ENCODE measurements around the gene CRLF1. TPM values are rescaled to one million over a fixed set of nuclear protein-coding genes. Genes with fewer than 3 reads are reported as not detected.

Gene CRLF1
- total RNA-seq, 1 experiment from 2014 or later = 16.2 TPM

GRCh38 chr19:18597809-18598660 is 8.6 kb downstream of the CRLF1 start:
- Histone ChIP-seq H2AFZ (ENCODE audit: low read length) (no peak overlapping the region), H4K91ac (ENCODE audit: insufficient read length, low read depth, low read length) (no peak overlapping the region), H3K4ac (ENCODE audit: low read depth, low read length) (no peak overlapping the region), H3K23ac (ENCODE audit: insufficient read length, low read depth, low read length) (no peak overlapping the region), H3K79me2 (ENCODE audit: insufficient read depth, low read length) (no peaks in the 10 kb centered on the region), H2BK12ac (ENCODE audit: insufficient read length, low read depth, low read length) (no peak overlapping the region), H3K18ac (ENCODE audit: insufficient read length, low read depth, low read length) (no peak overlapping the region), H2BK5ac (ENCODE audit: insufficient read length, low read length) (no peak overlapping the region), H2BK15ac (ENCODE audit: low read depth, low read length) (no peak overlapping the region), H3K14ac (ENCODE audit: insufficient read depth, low read length) (no peak overlapping the region), H4K5ac (ENCODE audit: insufficient read length, low read depth, low read length) (no peak overlapping the region), H3K79me1 (ENCODE audit: insufficient read depth, low read depth, low read length, poor library complexity, severe bottlenecking) (no peaks in the 10 kb centered on the region), H2BK20ac (ENCODE audit: low read depth, low read length, poor library complexity, severe bottlenecking) (no peak overlapping the region), H2AK5ac (ENCODE audit: insufficient read length, low read length) (no peak overlapping the region), H3K9me3 (ENCODE audit: control insufficient read depth, low read depth, low read length) (no peaks in the 10 kb centered on the region), H3K27ac (ENCODE audit: insufficient read length, low read depth, low read length) (no peak overlapping the region), H3K9ac (ENCODE audit: extremely low read depth, insufficient read length, low read length) (no peak overlapping the region), H4K20me1 (ENCODE audit: control insufficient read depth, insufficient read depth, insufficient read length) (no peaks in the 10 kb centered on the region), H3K4me1 (ENCODE audit: insufficient read depth, low read length) (peaks cover 4% of the 10 kb centered on the region; the same call in 1 of the 2 replicates), H3K23me2 (ENCODE audit: insufficient read length, low read depth, low read length, poor library complexity, severe bottlenecking) (peaks cover 13% of the 10 kb centered on the region), H3K4me2 (ENCODE audit: insufficient read depth, insufficient read length, low read length) (no peak overlapping the region), H3K27me3 (ENCODE audit: insufficient read depth, low read length) (peaks cover 3% of the 10 kb centered on the region; the same call in 1 of the 2 replicates), H3T11ph (ENCODE audit: low read length) (no peak overlapping the region), H4K8ac (replicated peaks; ENCODE audit: insufficient read length, low read depth, low read length) (no peak overlapping the region), H2BK120ac (ENCODE audit: low read depth, low read length, poor library complexity, severe bottlenecking) (no peak overlapping the region), H3K56ac (ENCODE audit: insufficient read length, low read depth, low read length) (no peak overlapping the region)
- Mint-ChIP-seq H3K27me3 (ENCODE audit: low read depth) (peaks cover 57% of the 10 kb centered on the region), H3K4me1 (peaks cover 27 to 35% of the 10 kb centered on the region in 2 experiments), H3K36me3 (ENCODE audit: insufficient read depth in 1 of 3, low read depth in 3 of 3) (peaks cover 0 to 2% (median 0%) of the 10 kb centered on the region in 3 experiments; a peak in 1 of 7 replicates), H3K4me3 (no peak overlapping the region; a peak in 2 of 5 replicates), H3K9me3 (no peaks in the 10 kb centered on the region; a peak in 1 of 5 replicates), H3K27ac (no peak overlapping the region)
- no peak for TF ChIP-seq CTCF (conservative IDR thresholded peaks at IDR 0.05)
- DNase-seq = no peak
- WGBS (ENCODE audit: extremely low coverage, insufficient read length, low lambda C conversion rate) = no CpG with 5 or more reads among the region's 25 CpGs

All from H9 (cell line).